NCI-H187 (cell line): ENCODE data around the gene KLK6.

Experiments
- DNase-seq, 2 experiments: peaks; one replicate each; lab custom pipeline; 2025; lab: John Stamatoyannopoulos, UW

Gene KLK6

DNA sequence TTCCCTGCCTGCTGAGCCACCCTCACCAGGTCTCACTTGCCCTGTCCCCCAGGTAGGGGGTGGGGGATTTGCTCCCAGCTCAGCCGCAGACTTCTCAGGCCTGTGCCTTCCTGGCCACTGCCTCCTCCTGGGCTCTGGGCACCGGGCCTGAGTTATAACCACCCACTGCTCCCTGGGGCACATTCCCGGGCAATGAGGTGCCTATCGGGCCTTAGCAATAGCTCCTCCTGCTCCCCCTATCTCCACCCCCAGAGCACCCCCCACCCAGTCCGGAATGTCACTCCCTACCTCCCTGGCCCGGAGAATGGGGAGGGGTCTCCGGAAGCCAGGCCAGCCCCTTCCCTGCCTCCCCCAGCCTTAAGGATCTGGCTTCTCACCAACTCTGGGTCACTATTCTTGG, 16.5 kb downstream of the KLK6 start, which contains the start of gene KLK5:
Gene KLK5 (minus strand): TSS at position 129 of the 400 bp plus-strand sequence. CDS start 381 bp downstream, outside the sequence.
- DNase-seq = no peak

DNA sequence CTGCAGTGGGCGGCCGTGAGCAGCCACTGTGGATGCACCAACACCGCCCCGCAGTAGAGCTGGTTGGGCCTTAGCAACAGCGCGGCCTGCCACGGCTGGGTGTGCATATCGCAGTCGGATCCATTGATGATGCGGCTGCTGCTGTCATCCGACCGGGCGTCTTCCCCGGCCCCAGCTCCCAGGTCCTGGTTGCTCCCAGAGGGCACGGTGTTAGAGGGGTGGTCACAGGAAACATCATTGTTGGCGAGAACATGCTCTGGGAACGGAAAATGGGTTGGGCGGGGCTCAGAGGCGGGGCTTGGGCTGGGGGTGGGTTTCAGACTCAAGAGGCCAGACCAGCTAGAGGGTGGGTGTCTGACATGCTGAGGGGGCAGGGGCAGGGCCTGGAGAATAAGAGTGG, 19.5 kb downstream of the KLK6 start:
- no peak for DNase-seq

DNA sequence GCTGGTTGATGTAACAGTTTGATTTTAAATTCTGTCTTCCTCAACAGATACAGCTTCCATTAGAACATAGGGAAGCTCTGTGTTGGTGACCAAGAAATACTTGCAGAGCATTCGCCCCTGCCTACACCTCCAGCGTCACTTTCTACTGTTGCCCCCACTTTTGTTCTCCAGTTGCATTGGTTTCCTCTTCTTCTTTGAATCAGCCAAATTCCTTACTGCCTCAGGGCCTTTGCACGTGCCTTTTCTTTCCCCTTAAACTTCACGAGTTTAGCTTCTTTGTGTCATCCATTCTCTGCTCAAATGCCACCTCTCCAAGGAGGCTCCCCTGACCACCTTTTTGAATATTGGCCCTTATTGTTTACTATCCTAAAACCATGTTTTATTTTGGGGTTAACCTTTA, 22.3 kb downstream of the KLK6 start:
- no peak for DNase-seq

DNA sequence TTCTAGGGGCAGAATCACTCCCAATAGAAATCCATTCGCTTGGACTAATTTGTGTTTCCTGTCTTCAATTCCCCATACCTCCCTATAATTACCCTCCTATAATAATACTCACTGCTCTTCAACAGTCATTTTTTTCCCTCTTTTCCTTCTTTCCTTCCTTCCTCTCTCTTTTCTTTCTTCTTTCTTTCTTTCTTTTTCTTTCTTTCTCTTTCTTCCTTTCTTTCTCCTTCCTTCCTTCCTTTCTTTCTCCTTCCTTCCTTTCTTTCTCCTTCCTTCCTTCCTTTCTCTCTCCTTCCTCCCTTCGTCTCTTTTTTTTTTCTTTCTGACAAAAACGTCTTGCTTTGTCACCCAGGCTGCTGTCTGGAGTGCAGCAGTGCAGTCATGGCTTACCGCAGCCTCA, 24.6 kb downstream of the KLK6 start:
- DNase-seq = no peak

DNA sequence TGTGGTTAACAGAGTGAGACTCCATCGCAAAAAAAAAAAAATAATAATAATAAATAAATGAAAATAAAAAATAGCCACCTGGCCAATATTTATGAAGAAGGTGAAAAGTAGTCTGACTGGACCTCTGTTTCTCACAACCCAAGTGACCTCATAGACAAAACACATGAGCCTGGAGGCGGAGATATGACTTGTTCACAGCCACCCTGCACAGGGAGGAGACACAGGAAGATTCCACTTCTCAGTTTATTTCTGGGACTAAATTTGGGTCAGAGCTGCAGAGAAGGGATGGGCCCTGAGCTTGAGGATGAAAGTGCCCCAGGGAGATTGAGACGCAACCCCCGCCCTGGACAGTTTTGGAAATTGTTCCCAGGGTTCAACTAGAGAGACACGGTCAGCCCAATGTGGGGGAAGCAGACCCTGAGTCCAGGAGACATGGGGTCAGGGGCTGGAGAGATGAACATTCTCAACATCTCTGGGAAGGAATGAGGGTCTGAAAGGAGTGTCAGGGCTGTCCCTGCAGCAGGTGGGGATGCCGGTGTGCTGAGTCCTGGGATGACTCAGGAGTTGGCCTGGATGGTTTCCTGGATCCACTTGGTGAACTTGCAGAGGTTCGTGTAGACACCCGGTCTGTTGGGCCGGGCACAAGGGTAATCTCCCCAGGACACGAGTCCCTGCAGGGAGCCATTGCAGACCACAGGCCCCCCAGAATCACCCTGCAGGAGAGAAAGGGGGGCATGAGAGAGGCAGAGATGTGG, 26.1 kb downstream of the KLK6 start:
- DNase-seq = no peak

DNA sequence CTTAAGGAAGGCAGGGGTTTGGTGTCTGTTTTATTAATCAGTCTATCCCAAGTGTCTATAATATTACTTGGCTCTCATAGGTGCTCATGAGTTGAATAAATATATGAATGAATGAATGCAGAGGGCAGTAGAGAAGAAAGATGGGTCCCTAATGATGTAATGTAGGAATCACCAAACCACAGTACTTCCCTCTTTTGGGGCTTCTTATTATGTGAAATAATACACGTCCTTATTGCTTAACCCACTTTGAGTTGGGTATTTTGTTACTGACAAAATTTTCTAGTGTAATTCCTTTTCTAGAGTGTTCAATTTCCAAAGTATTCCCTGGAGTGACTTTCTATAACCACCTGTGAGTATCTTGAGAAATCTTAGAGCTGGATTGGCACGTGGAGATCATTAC, 29.8 kb downstream of the KLK6 start:
- DNase-seq = no peak

DNA sequence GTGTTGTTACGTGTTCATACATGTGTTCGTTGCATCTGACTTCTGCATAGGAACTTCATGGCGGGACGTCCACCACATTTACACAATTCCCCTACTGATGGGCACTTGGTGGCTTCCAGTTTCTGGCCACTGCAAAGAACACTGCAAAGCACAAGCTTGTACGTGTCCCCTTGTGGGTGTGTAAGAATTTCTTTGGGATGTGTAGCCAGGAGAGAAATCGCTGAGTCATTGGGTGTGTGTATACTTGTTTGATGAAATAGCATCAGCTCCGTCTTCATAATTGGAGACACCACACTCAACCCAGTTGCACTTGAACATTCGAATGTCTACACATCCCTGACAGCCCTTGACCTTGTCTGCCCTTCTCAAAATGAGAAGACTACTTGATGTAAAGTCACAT, 35.8 kb downstream of the KLK6 start:
- DNase-seq = no peak

DNA sequence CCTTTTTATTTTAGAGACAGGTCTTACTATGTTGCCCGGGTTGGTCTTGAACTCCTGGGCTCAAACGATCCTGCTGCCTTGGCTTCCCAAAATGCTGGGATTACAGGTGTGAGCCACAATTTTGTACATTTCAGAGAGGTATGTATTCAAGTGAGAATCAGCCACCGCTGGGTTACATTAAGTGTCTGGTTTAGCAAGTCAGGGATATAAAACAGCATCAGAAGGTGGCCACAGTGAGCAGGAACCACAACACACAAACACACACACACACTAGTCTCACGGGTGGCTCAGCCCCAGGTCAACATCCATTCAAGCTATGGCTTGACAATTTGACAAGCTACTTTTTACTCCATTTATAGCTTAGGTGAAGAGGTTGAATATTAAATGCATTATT, 36.7 kb downstream of the KLK6 start:
- no peak for DNase-seq

DNA sequence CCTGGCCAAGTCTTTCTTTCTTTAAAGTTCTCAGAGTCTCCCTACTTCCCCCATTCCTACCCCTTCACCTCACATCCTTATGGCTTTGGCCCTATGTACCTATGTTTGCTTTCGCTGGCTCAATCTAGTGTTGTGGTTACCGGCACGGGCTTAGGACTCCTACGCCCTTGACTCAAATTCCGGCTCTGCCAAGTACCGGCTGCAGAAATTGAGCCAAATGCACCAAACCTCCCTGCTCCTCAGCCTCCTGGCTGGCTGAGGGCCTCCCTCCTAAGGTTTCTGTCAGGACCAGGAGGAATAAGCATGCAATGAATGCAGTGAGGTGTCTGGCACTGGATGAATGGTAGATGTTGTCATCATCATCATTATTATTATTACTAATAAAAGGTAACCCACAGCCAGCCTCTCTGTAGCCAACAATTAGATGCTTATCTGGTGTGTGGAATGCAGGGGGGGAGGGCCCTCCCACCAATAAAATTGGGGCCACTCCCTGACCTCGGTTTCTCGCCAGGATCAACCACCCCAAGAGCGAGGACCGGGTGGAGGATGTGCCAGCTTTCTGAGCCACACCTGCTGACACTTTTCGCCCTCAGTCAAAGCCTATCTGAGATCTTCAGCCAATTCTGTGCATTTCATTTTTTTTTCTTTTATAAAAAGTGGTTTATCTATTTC, 37.2 kb downstream of the KLK6 start:
- DNase-seq = no peak

DNA sequence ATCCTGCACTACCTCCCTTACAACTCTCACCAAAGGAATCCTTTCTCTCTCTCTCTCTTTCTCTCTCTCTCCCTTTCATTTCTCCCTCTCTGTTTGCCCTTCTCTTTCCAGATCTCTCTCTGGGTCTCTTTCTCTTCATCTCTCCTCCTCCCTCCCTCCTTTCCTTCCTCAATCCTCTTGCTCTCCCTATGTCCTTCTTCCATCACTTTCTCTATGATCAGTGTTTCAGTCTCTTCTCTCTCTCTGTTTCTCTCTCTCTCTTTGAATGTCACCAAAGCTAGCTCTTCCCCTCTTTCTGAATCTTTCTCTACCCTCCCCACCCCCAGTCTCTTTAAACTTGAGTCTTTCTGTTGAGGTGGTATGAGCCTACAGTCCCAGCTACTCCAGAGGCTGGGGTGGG, 38.4 kb downstream of the KLK6 start:
- DNase-seq = no peak

DNA sequence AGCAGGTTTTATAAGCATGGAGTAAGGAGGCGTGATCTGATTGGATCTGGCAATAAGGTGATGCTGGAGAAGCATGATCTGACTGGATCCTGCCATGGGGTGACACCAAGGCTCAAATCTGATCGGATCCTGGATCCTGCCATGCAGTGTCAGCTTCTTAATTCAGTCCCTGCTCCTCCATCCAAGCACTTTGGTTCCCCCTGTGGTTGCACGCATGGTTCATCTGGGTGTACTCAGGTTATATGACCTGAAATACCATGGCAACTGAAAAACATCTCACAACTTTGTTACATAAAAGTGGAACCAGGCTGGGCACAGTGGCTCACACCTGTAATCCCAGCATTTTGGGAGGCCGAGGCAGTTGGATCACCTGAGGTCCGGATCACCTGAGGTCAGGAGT, 40.6 kb downstream of the KLK6 start:
- DNase-seq = no peak

DNA sequence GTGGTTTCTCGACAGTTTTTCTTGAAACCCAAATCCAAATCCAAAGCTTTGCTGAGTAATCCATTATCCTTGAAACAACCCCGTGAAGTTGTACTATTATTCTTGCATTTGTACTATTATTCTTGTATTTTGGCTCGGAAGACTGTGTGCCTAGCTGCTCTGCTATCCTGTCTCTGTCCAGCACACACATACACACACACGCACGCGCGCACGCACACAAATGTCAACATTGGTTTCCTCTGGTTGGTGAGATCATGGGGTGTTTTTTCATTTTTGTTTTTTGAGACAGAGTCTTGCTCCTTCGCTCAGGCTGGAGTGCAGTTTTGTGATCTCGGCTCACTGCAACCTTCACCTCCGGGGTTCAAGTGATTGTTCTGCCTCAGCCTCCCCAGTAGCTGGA, 43.2 kb downstream of the KLK6 start:
- DNase-seq = no peak

DNA sequence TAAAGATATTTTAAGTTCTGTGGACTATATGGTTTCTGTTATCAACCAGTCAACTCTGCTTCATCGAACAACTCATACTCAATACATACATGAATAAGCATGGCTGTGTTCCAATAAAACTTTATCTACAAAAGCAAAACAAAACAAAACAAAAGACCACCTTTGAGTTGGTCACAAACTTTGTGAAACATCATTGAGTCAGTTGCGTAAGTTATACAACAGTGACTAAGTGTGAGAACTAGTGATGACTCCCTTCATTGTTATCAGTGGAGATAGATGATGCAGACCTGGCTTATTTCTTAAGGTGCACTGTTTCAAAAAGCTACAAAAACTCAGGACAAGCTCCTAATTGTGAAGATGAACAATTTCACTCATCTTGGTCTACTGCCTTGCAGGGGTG, 43.7 kb downstream of the KLK6 start:
- no peak for DNase-seq

DNA sequence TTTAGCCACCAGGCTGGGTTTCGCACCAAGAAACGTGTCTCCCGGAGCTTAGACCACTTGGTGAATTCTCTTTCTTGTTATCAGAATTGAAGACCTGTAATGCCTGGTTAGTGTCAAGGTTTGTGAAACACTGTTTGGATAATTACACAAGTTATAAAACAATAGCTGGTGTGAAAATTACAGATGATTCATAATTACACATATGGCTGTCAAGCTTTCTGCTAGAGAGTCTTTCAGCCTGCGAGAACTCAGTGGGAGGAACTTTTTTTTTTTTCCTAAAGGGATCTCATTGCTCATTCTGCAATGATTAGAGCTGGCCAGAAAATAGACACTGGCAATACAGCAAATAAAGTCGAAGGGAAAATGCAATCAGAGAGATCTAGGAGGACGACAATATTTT, 44.8 kb downstream of the KLK6 start:
- no peak for DNase-seq

DNA sequence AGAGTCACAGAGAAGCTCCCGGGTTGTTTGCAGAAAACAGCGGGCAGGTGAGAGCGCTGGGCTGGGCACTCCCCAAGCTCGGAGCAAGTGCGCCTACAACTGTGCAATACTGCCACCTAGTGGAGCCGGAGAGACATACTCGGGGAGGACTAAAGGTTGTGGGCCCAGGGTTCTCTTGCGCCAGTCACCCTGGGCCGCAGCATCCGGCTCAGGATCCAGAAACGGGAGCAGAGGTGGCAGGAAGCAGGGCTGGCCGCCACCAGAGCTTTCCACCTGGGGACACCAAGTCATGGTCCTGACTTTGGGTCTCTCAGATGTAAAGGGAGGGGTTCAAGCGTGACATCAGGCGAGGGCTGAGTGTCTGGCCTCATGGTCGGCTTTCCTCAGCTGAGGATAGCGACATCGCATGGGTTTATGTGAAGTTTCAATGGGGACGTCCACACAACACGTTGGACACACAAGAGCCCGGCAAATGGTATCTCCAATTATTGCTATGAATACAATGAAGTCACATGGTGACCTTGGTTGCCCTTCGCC, 47.0 kb downstream of the KLK6 start:
- peak in 1 of 2 experiments; percentile 76 for DNase-seq

DNA sequence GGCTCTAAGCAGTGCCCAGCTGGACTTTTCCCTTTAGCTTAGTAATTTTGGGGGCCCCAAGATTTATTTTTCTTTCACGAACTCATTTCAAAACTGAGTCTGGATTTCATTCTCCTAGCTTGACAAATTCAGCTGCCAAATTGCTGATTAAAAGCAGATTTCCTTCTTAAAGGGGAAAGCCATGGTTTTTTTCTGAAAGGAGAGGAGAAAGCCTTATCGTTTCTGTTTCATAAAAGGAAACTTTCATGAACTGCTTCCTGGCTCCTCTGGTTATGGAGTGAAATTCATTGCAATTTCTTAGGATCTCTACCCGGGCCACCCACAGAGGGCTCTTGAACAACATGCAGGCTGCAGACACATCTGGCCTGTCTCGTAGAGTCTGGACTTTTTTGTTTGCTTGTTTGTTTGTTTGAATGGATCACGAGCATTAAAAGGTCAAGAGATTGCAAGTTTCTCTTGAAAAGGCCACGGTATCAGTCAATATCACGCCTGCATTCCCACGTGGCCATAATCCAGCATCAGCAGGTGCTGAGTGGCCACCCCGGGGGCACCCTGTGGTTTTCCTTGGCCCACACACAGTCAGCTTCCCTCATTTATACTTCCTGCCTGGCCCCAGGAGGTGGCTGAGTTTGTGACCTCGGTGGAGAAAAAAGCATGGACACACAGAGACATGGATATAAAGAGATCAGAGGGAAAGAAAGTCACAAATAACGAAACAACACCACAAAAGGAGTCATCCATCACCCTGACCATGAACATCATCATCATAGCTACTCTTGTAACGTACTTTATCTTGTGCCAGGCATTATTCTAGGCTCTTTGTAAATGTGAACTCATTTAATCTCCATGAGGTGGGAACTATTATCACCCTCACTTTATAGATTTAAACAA, 47.7 kb downstream of the KLK6 start:
- no peak for DNase-seq

DNA sequence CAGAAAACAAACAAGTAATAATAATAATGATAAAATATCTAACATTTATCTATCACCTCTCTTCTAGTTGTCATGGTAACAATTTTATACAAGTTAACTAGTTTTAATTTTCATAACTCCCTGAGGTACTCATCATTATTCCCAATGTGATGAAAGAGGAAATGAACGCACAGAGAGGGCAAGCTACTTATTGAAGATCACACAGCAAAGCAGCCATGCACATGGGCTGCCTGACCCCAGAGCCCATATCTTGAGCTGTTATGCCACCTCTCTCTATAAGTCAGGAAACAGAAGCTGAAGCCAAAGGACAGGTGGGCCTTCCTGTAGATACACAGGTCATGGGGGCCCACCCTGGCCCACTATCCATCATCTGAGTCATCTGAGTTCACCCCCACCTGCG, 53.3 kb downstream of the KLK6 start:
- no peak for DNase-seq

DNA sequence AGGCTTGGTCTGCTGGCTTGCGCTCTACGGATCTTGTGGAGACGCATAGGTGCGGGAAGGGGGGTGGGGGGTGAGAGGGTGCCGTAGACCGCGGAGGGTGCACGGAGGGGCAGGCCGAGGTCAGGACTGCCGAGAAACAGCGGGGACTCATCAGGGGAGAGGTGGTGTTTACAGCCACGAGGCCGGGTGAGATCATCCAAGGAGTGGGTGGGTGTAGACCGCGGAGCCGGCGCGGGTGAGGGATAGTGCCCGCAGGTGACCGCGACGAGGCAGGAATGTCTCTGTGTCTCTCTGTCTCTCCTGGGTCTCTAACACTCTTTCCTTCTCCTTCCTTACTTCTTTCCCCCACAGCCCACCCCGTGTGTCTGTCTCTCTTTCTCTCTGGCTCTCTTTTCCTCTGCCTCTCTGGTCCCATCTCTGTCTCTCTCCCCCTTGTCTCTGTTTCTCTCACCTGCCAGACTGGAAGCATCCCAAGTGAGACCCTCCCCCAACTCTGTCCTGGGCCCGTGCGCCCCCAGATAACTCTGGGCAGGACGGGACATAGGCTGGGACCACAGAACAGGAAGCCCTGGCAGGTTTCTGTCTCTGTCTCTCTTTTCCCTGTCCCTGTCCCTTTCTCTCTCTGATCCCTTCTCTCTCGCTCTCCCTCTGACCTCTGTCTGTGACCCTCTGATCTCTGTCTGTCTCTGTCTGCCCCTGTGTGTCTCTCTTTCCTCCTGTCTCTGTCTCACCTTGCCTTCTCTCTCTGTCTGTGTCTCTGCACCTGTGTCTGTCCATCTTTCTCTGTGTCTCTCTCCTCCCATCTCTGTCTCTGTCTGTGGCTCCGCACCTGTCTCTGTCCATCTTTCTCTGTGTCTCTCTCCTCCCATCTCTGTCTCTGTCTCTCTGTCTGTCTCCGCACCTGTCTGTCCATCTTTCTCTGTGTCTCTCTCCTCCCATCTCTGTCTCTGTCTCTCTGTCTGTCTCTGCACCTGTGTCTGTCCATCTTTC, 56.4 kb downstream of the KLK6 start:
- DNase-seq = no peak

DNA sequence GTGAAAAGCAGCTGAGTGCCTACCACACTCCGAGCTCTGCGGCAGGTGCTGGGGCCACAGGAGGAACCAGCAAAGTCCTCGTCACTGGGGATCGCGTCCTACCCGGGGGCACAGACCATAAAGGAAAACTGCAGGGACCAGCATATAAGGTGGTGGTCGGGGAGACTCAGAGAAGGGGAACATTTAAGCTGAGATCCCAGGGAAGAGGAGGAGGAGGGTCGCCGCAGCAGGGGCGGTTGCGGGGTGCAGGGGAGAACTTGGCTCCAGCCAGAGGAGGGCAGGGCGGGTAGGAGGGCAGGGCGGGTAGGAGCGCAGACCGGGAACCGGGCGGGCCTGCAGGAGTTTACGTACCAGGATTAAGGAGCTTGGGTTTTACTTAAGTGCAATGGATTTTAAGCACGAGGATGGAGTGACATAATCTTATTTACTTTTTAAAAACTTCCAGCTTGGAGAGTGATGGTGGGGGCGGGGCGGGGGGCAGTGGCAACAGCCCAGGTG, 57.2 kb downstream of the KLK6 start:
- no peak for DNase-seq

DNA sequence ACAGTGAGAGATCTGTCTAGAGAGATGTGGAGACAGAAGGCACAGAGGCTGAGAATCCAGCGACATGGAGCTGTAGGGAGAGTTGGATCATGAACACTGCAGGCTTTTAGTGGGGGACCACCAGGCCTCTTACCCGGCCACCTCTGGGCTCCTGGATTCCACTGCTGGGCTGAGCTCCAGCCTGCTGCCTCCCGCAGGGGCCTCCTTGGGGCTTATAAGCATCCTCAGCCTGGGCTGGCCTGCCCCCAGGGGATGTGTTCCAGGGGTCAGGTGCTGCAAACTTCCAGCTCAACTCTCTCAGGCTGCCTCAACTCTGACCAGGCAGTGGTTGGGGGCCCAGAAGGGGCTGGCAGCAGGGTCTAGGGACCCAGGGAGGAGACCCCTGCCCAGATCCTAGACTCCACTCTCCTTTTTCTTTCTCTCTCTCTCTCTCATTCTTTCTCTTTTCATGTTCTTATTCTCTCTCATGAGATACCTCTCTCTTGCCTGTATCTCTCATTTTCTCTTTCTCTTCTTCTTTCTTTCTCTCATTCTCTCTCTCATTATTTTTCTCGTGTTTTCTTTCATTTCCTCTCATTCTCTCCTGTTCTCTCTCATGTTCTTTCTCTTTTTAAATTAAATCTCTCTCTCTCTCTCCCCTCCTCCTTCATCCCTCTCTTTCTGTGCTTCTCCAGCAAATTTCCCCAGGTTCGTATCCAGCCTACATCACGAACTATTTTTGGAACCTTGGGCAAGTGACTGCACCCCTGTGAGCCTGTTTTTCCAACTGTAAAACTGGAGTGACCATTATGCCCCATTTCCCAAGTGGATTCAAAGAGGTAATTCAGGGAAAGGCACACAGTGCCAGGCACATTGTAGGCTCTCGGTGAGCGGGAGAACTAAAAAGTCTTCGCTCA, 57.9 kb downstream of the KLK6 start, which contains the start of gene KLK4:
Gene KLK4 (minus strand): TSS at position 190 of the 896 bp plus-strand sequence. CDS start 657 bp downstream, outside the sequence.
- DNase-seq = no peak
